ENCODE results near the gene ZNF511. TPM values are rescaled to one million over a fixed set of nuclear protein-coding genes. Genes with fewer than 3 reads are reported as not detected.

Gene ZNF511
- total and polyA plus RNA-seq, 2 donors (not counting 1 experiment from before 2014, with no cell fraction given) = 30.7 to 45.1 TPM

GRCh38 chr10:133328358-133329343 is 19.9 kb downstream of the ZNF511 start:
- Histone ChIP-seq H3K79me2 (ENCODE audit: control insufficient read depth, insufficient read depth, low read length) (no peaks in the 10 kb centered on the region), H4K20me1 (ENCODE audit: control insufficient read depth, insufficient read depth, low read length, poor library complexity, severe bottlenecking) (no peaks in the 10 kb centered on the region), H3K9me3 (ENCODE audit: control extremely low read depth in 1 of 3, control insufficient read depth in 2 of 3, insufficient read depth in 1 of 3, low read length in 2 of 3) (peaks cover 0 to 17% (median 0%) of the 10 kb centered on the region in 3 donors), H2AFZ (ENCODE audit: insufficient read depth, low read depth, low read length, poor library complexity, severe bottlenecking) (no peak overlapping the region), H3K4me3 (ENCODE audit: control extremely low read depth in 1 of 5, extremely low read depth in 1 of 5, insufficient read depth in 1 of 5, low read depth in 2 of 5, low read length in 4 of 5) (no peak overlapping the region), H3K36me3 (replicated peaks in 1 of 2; ENCODE audit: control extremely low read depth in 1 of 2, control insufficient read depth in 1 of 2, extremely low read depth in 1 of 2, insufficient read depth in 2 of 2, low read length in 1 of 2) (no peaks in the 10 kb centered on the region), H3K9ac (ENCODE audit: low read length) (no peak overlapping the region), H3K4me2 (replicated peaks; ENCODE audit: low read depth, low read length, poor library complexity, severe bottlenecking) (no peak overlapping the region), H3K27ac (ENCODE audit: low read length in 2 of 2) (no peak overlapping the region), H3K27me3 (replicated peaks in 1 of 4; ENCODE audit: control extremely low read depth in 1 of 4, control insufficient read depth in 3 of 4, insufficient read depth in 4 of 4, low read length in 3 of 4) (peaks cover 0 to 55% (median 38%) of the 10 kb centered on the region in 4 experiments), H3K4me1 (ENCODE audit: control insufficient read depth in 2 of 2, insufficient read depth in 2 of 2, low read length in 2 of 2) (peaks cover 26 to 42% of the 10 kb centered on the region in 2 donors)
- H3K27me3 Mint-ChIP-seq = peaks cover 43% of the 10 kb centered on the region
- H3K9me3 Mint-ChIP-seq (ENCODE audit: insufficient read depth) = no peaks in the 10 kb centered on the region
- TF ChIP-seq, protein P1, sequence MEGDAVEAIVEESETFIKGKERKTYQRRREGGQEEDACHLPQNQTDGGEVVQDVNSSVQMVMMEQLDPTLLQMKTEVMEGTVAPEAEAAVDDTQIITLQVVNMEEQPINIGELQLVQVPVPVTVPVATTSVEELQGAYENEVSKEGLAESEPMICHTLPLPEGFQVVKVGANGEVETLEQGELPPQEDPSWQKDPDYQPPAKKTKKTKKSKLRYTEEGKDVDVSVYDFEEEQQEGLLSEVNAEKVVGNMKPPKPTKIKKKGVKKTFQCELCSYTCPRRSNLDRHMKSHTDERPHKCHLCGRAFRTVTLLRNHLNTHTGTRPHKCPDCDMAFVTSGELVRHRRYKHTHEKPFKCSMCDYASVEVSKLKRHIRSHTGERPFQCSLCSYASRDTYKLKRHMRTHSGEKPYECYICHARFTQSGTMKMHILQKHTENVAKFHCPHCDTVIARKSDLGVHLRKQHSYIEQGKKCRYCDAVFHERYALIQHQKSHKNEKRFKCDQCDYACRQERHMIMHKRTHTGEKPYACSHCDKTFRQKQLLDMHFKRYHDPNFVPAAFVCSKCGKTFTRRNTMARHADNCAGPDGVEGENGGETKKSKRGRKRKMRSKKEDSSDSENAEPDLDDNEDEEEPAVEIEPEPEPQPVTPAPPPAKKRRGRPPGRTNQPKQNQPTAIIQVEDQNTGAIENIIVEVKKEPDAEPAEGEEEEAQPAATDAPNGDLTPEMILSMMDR (IDR thresholded peaks at IDR 0.05) = no peak
- no peak for TF ChIP-seq EZH2 (IDR thresholded peaks at IDR 0.05; ENCODE audit: borderline replicate concordance, insufficient read depth, low read depth, low read length, poor library complexity, severe bottlenecking)
- WGBS (ENCODE audit: insufficient coverage) = 83% methylated on average over 15 of the region's 15 CpGs
- ATAC-seq (ENCODE audit: low read depth) (no peak), DNase-seq (no peak)
- H3K4me1 Mint-ChIP-seq = peaks cover 14% of the 10 kb centered on the region
- ChIA-PET CTCF (interaction anchor here (0.7 to 3.5 kb wide), 46 partner anchors 8 to 285 kb away, joined by 3 to 32 read pairs (median 5); partner anchors contain the start of genes ECHS1, FUOM, MTG1 and SCART1), POLR2A (interaction anchor here (1.0 to 2.2 kb wide), 2 partner anchors 14 to 29 kb away, joined by 3 to 26 read pairs; partner anchors contain the start of gene FUOM)
- no peak overlapping the region for H3K4me3 Mint-ChIP-seq
- intact Hi-C loops (cut with micrococcal nuclease) = loop anchor here (1.0 kb wide), 4 partner anchors 14 to 192 kb away; partner anchors contain the start of gene MTG1
- H3K27ac Mint-ChIP-seq = no peak overlapping the region
